Psoas muscle (tissue), 8 donors: ENCODE results near the gene SHOC1. TPM values are rescaled to one million over a fixed set of nuclear protein-coding genes. Genes with fewer than 3 reads are reported as not detected.

Source experiments
- ATAC-seq, 4 donors: fragments of 200-7000 bp; cut with Tn5 transposase; one replicate each; pipeline ENCODE4 v1.9.1; 2020; ENCODE audit warnings: moderate library complexity in 3 of 4, mild to moderate bottlenecking in 2 of 4
- DNase-seq, 2 donors: peaks; one replicate each; pipeline ENCODE4 v3.0.0-alpha.2; 2020
- H3K27ac ChIP-seq: fragments of 200-600 bp; one replicate; pipeline ENCODE4 v1.8.0; 2022
- H3K27me3 ChIP-seq, 3 donors: fragments of 200-600 bp in 1 of 3; one replicate each; pipeline versions ENCODE4 v1.6.1 to v1.8.0; 2013 to 2022; ENCODE audit warnings: low read length in 2 of 3, mild to moderate bottlenecking in 2 of 3, moderate library complexity in 1 of 3; ENCODE audit not compliant: insufficient read depth in 3 of 3
- H3K36me3 ChIP-seq, 2 donors: fragments of 200-600 bp in 1 of 2; one replicate each; pipeline versions ENCODE4 v1.6.1 to v1.8.0; 2013 to 2022; ENCODE audit warnings: low read depth in 1 of 2, mild to moderate bottlenecking in 1 of 2, moderate library complexity in 1 of 2; ENCODE audit not compliant: insufficient read depth in 1 of 2
- H3K4me1 ChIP-seq: fragments of 200-600 bp; one replicate; pipeline ENCODE4 v1.8.0; 2022
- H3K4me3 ChIP-seq: fragments of 200-600 bp; one replicate; pipeline ENCODE4 v1.8.0; 2022; ENCODE audit warnings: mild to moderate bottlenecking
- H3K9me3 ChIP-seq: fragments of 200-600 bp; one replicate; pipeline ENCODE4 v1.8.0; 2022
- WGBS, 3 donors: extraction: QIAGEN DNeasy Blood & Tissue Kit; methylation state at CpG; one replicate each; pipeline versions ENCODE4 v1.1.6 to v1.1.7; 2013; 5-methylcytosine and 5-hydroxymethylcytosine counted together
- intact Hi-C, 2 donors: fragments of 100-400 bp; cut with DNase I; formaldehyde crosslinking; loops; one replicate each; pipeline versions ENCODE4 v1.11.0 to v1.14.2; 2022
- polyA plus RNA-seq, 3 donors: library from polyadenylated mRNA; stranded (reverse); fragments of 200-250 nt; gene quantifications; one replicate each; pipeline ENCODE4 v1.2.3, GENCODE V29; 2013
- total RNA-seq, 4 donors: library from RNA; stranded (reverse); fragmentation: NEBNext Ultra II Directional in 2 of 4; extraction: Animal tissue kit (Norgen Biotek cat#: 25700) in 2 of 4; gene quantifications; one replicate each; pipeline versions ENCODE4 v1.2.1 to v1.2.4, GENCODE V29; 2021 to 2023
- TF ChIP-seq, protein P1 (sequence below): fragments of 200-600 bp; IDR thresholded peaks from one replicate; pipeline ENCODE4 v1.8.0; 2022; ENCODE audit warnings: antibody characterized with exemption
- donor health status: healthy with polysubstance abuse.
- donor health status: DM: no; HTN: no; CAD: no; lungs with moderate emphysema.
- donor health status: Bipolar disorder and iron deficiency.
- donor health status: healthy.
- donor health status: DM: yes; HTN: yes; CAD: no.
- donor health status: DM: no; HTN: no; CAD: no.
- donor health status: DM: no; HTN: no; CAD: no.
- donor health status: DM: yes; HTN: yes; CAD: no.

The SHOC1 gene
- total and polyA plus RNA-seq, 7 donors = 0.03 to 0.14 TPM; not detected in 5

GRCh38 chr9:111807197-111807596 is 12.5 kb upstream of the SHOC1 start:
- no peaks in the 10 kb centered on the region for H3K36me3 ChIP-seq
- ATAC-seq (no peak), DNase-seq (no peak)
- H3K27me3 ChIP-seq = no peaks in the 10 kb centered on the region
- no peak overlapping the region for H3K4me3 ChIP-seq
- no peaks in the 10 kb centered on the region for H3K4me1 ChIP-seq
- no peak overlapping the region for H3K27ac ChIP-seq
- 60 to 93% (median 74%) methylated on average over 1 of the region's 1 CpG for WGBS, 3 donors
- TF ChIP-seq, protein P1, sequence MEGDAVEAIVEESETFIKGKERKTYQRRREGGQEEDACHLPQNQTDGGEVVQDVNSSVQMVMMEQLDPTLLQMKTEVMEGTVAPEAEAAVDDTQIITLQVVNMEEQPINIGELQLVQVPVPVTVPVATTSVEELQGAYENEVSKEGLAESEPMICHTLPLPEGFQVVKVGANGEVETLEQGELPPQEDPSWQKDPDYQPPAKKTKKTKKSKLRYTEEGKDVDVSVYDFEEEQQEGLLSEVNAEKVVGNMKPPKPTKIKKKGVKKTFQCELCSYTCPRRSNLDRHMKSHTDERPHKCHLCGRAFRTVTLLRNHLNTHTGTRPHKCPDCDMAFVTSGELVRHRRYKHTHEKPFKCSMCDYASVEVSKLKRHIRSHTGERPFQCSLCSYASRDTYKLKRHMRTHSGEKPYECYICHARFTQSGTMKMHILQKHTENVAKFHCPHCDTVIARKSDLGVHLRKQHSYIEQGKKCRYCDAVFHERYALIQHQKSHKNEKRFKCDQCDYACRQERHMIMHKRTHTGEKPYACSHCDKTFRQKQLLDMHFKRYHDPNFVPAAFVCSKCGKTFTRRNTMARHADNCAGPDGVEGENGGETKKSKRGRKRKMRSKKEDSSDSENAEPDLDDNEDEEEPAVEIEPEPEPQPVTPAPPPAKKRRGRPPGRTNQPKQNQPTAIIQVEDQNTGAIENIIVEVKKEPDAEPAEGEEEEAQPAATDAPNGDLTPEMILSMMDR = no peak
- no peaks in the 10 kb centered on the region for H3K9me3 ChIP-seq
- intact Hi-C loops = no loop called here

DNA sequence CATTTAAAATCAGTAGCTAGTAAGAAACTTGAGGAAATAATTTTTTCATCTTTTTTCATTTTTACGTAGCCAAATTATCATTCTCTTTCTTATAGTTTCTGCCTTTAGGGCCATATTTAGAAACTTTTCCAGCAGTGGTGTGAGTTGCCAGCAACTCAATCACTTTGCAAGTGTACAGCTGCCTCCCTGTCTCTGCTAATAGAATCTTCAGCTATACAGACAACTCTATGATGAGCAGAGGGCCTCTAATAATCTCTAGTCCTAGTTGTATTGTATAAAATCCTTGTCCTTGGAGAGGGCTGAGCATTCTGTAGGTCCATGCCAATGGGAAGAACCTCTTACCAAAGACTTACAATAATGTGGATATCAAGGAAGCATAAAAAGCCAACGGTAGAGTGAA is 11.5 kb upstream of the SHOC1 start:
- DNase-seq (no peak), ATAC-seq (no peak)
- Histone ChIP-seq H3K27ac (no peak overlapping the region), H3K9me3 (no peaks in the 10 kb centered on the region), H3K4me3 (no peak overlapping the region), H3K36me3 (no peaks in the 10 kb centered on the region), H3K4me1 (no peaks in the 10 kb centered on the region), H3K27me3 (no peaks in the 10 kb centered on the region)
- intact Hi-C loops = no loop called here
- TF ChIP-seq, protein P1 = no peak
- WGBS, 3 donors = 88 to 90% (median 88%) methylated on average over 2 of the region's 2 CpGs

- intact Hi-C loops = no loop called here
- 79 to 84% (median 79%) methylated on average over 4 of the region's 4 CpGs for WGBS, 3 donors
Observed at GRCh38 chr9:111805830-111806241, 11.1 kb upstream of the SHOC1 start.

GRCh38 chr9:111805262-111805661 is 10.5 kb upstream of the SHOC1 start:
- WGBS, 3 donors = 84 to 96% (median 90%) methylated on average over 2 of the region's 2 CpGs
- intact Hi-C loops = no loop called here
- H3K27me3 ChIP-seq = no peaks in the 10 kb centered on the region
- H3K4me1 ChIP-seq = no peaks in the 10 kb centered on the region
- no peaks in the 10 kb centered on the region for H3K9me3 ChIP-seq
- H3K36me3 ChIP-seq = no peaks in the 10 kb centered on the region
- no peak overlapping the region for H3K27ac ChIP-seq
- no peak for DNase-seq
- ATAC-seq = no peak
- no peak overlapping the region for H3K4me3 ChIP-seq
- TF ChIP-seq, protein P1 = no peak

More at GRCh38 chr9:111805830-111806241, 11.1 kb upstream of the SHOC1 start:
- Histone ChIP-seq H3K9me3 (no peaks in the 10 kb centered on the region), H3K27me3 (no peaks in the 10 kb centered on the region), H3K36me3 (no peaks in the 10 kb centered on the region), H3K27ac (no peak overlapping the region), H3K4me1 (no peaks in the 10 kb centered on the region), H3K4me3 (no peak overlapping the region)
- TF ChIP-seq, protein P1 = no peak
- ATAC-seq (no peak), DNase-seq (no peak)

- H3K9me3 ChIP-seq = no peaks in the 10 kb centered on the region
- ATAC-seq (no peak), DNase-seq (no peak)
- 91 to 93% (median 93%) methylated on average over 2 of the region's 2 CpGs for WGBS, 3 donors
- TF ChIP-seq, protein P1 = no peak
- H3K36me3 ChIP-seq = no peaks in the 10 kb centered on the region
- intact Hi-C loops = no loop called here
- no peak overlapping the region for H3K27ac ChIP-seq
- no peaks in the 10 kb centered on the region for H3K27me3 ChIP-seq
- no peak overlapping the region for H3K4me3 ChIP-seq
- H3K4me1 ChIP-seq = no peaks in the 10 kb centered on the region
Observed at GRCh38 chr9:111804636-111805035, 9.9 kb upstream of the SHOC1 start.
